Left lung (tissue), 10 donors: ENCODE data around the gene GPR35. TPM values are rescaled to one million over a fixed set of nuclear protein-coding genes. Genes with fewer than 3 reads are reported as not detected.

Experiments used
- ATAC-seq: fragments of 200-7000 bp; cut with Tn5 transposase; one replicate; pipeline ENCODE4 v1.9.1; 2020; ENCODE audit warnings: moderate library complexity
- DNase-seq, 4 donors: peaks; one replicate each; pipeline ENCODE4 v3.0.0-alpha.2; 2013 to 2020
- H3K27ac ChIP-seq, 2 donors: fragments of 200-600 bp; sonication (generic) in 1 of 2; one replicate each; pipeline versions ENCODE4 v1.5.0 to v1.8.0; 2020 to 2021
- H3K27me3 ChIP-seq, 2 donors: fragments of 200-600 bp; sonication (generic) in 1 of 2; one replicate each; pipeline versions ENCODE4 v1.5.0 to v1.8.0; 2020 to 2021
- H3K36me3 ChIP-seq, 2 donors: fragments of 200-600 bp; sonication (generic) in 1 of 2; one replicate each; pipeline versions ENCODE4 v1.5.0 to v1.8.0; 2020 to 2021
- H3K4me1 ChIP-seq, 2 donors: fragments of 200-600 bp; one replicate each; pipeline ENCODE4 v1.8.0; 2021
- H3K4me3 ChIP-seq, 2 donors: fragments of 200-600 bp; sonication (generic) in 1 of 2; one replicate each; pipeline versions ENCODE4 v1.5.0 to v1.8.0; 2020 to 2021; ENCODE audit warnings: mild to moderate bottlenecking in 1 of 2
- H3K9me3 ChIP-seq, 2 donors: fragments of 200-600 bp; sonication (generic) in 1 of 2; one replicate each; pipeline versions ENCODE4 v1.5.0 to v1.8.0; 2020 to 2021
- intact Hi-C, 2 donors: fragments of 100-400 bp; cut with DNase I; formaldehyde crosslinking; loops; one replicate each; pipeline versions ENCODE4 v1.11.2 to v1.14.2; 2022
- polyA plus RNA-seq, 6 donors: library from polyadenylated mRNA; unstranded; fragments of 120-200 nt; gene quantifications; one replicate each; pipeline ENCODE4 v1.2.1, GENCODE V29; 2013; ENCODE audit not compliant: insufficient read length in 6 of 6
- total RNA-seq, 2 donors: library from RNA; stranded (reverse); fragmentation: NEBNext Ultra II Directional; extraction: Animal tissue kit (Norgen Biotek cat#: 25700); gene quantifications; one replicate each; pipeline ENCODE4 v1.2.1, GENCODE V29; 2021
- TF ChIP-seq, protein P1 (sequence below), 2 donors: fragments of 200-600 bp; sonication (generic) in 1 of 2; IDR thresholded peaks; one replicate each; pipeline versions ENCODE4 v1.5.0 to v1.8.0; 2021; ENCODE audit warnings: antibody characterized with exemption in 2 of 2
- donor health status: DM: no; HTN: yes; CAD: no.
- donor health status: DM: no; HTN: no; CAD: no.

Gene GPR35
- total and polyA plus RNA-seq, 8 donors = 1.1 to 6.0 (median 2.7) TPM

DNA sequence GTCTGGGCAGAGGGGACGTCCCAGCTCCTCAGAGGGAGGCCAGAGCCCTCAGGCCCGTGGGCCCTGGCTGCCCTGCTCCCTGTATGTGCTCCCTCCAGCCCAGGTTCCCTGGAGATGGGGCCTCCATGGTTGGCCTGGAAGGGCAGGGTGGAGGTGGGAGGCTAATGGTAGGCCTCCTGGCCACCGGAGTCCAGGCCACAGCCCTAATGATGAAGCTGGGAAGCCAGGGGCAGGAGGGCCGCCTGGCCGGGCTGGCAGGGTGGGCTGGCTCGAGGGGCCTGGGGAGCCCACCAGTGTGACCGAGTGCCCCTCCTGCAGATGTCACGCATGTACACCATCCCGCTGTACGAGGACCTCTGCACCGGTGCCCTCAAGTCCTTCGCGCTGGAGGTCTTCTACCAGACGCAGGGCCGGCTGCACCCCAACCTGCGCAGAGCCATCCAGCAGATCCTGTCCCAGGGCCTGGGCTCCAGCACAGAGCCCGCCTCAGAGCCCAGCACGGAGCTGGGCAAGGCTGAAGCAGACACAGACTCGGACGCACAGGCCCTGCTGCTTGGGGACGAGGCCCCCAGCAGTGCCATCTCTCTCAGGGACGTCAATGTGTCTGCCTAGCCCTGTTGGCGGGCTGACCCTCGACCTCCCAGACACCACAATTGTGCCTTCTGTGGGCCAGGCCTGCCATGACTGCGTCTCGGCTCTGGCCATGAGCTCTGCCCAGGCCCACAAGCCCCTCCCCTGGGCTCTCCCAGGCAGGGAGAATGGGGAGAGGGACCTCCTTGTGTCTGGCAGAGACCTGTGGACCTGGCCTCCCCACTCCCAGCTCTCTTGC, 47.8 kb upstream of the GPR35 start:
- ATAC-seq = no peak
- Histone ChIP-seq H3K27me3 (no peaks in the 10 kb centered on the region), H3K9me3 (no peaks in the 10 kb centered on the region), H3K27ac (peak overlapping the region in 1 of 2 donors; percentile 85), H3K4me1 (peaks cover 20 to 39% of the 10 kb centered on the region in 2 donors), H3K4me3 (no peak overlapping the region), H3K36me3 (peaks cover 0 to 60% of the 10 kb centered on the region in 2 donors)
- TF ChIP-seq, protein P1, sequence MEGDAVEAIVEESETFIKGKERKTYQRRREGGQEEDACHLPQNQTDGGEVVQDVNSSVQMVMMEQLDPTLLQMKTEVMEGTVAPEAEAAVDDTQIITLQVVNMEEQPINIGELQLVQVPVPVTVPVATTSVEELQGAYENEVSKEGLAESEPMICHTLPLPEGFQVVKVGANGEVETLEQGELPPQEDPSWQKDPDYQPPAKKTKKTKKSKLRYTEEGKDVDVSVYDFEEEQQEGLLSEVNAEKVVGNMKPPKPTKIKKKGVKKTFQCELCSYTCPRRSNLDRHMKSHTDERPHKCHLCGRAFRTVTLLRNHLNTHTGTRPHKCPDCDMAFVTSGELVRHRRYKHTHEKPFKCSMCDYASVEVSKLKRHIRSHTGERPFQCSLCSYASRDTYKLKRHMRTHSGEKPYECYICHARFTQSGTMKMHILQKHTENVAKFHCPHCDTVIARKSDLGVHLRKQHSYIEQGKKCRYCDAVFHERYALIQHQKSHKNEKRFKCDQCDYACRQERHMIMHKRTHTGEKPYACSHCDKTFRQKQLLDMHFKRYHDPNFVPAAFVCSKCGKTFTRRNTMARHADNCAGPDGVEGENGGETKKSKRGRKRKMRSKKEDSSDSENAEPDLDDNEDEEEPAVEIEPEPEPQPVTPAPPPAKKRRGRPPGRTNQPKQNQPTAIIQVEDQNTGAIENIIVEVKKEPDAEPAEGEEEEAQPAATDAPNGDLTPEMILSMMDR (IDR thresholded peaks at IDR 0.05) = no peak
- intact Hi-C loops = no loop called here
- DNase-seq = peak in 1 of 4 donors; percentile 66

DNA sequence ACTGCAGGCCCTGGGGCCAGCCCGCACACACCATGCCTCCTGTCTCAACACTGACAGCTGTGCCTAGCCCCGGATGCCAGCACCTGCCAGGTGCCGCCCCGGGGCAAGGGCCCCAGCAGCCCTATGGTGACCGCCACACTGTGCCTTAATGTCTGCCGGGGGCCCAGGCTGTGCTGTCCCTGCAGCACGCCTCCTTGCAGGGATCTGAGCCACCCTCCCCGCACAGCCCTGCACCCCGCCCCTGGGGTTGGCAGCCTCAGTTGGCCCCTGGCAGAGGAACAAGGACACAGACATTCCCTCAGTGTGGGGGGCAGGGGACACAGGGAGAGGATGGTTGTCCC, 47.2 kb upstream of the GPR35 start:
- DNase-seq (no peak), ATAC-seq (no peak)
- Histone ChIP-seq H3K36me3 (peaks cover 0 to 55% of the 10 kb centered on the region in 2 donors), H3K4me1 (peaks cover 20 to 43% of the 10 kb centered on the region in 2 donors), H3K27me3 (no peaks in the 10 kb centered on the region), H3K27ac (peak overlapping the region in 1 of 2 donors; percentile 85), H3K9me3 (no peaks in the 10 kb centered on the region), H3K4me3 (no peak overlapping the region)
- intact Hi-C loops = no loop called here
- TF ChIP-seq, protein P1 (IDR thresholded peaks at IDR 0.05) = no peak

DNA sequence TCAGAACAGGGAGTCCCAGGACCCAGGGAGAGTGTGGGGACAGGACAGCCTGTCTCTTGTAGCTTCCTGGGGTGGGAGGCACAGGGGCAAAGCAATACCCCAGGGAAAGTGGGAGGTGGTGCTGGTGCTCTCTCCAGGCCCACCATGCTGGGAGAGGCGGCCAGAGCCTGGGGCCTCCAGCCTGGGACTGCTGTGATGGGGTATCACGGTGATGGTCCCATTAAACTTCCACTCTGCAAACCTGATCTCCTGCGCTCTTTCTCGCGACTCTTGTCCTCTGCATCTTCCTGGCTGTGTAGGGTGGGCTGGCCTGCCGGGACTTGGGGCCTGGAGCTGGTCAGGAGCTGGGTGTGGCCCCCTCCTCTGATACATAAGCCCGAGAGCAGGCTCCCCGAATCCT, 46.8 kb upstream of the GPR35 start:
- Histone ChIP-seq H3K36me3 (peaks cover 0 to 51% of the 10 kb centered on the region in 2 donors), H3K27ac (peak overlapping the region in 1 of 2 donors; percentile 85), H3K4me3 (no peak overlapping the region), H3K27me3 (no peaks in the 10 kb centered on the region), H3K9me3 (no peaks in the 10 kb centered on the region), H3K4me1 (peaks cover 20 to 44% of the 10 kb centered on the region in 2 donors)
- ATAC-seq (no peak), DNase-seq (no peak)
- TF ChIP-seq, protein P1 (IDR thresholded peaks at IDR 0.05) = no peak
- intact Hi-C loops = no loop called here

DNA sequence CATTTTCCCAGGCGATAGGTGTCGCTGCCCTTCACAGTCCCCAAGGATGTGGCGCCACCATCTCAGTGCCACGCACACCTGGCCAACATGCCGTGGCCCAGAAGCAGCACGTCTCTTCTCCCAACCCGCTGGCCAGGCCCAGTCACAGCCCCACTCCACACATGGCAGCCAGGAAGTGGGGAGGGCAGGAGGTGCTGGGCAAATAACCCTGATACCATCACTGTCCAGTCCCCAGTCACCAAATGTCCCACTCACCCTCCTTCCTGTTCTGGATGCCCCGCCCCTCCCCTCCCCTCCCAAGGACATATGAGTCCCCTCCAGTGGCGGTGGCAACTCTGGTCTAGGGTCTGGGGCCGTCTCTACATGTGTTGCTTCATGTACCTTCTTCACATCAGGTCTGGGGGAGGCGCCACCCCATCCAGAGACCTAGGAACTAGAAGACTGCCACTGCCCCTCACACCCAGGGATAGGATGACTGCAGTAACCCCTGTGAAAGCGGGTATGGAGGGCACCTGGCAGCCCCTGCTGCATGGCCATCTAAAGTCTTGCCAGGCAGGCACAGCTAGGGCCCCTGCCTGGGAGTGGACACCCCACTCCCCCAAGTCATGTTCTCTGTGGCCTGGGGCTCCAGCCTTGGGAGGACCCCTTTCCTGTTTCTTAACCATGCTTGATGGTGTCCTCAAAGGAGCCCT, 46.1 kb upstream of the GPR35 start:
- Histone ChIP-seq H3K27me3 (no peaks in the 10 kb centered on the region), H3K27ac (peak overlapping the region; percentile 83 to 85), H3K9me3 (no peaks in the 10 kb centered on the region), H3K4me3 (no peak overlapping the region), H3K36me3 (peaks cover 0 to 43% of the 10 kb centered on the region in 2 donors), H3K4me1 (peaks cover 20 to 52% of the 10 kb centered on the region in 2 donors)
- TF ChIP-seq, protein P1 (IDR thresholded peaks at IDR 0.05) = no peak
- DNase-seq (peak in 1 of 4 donors; percentile 66), ATAC-seq (no peak)
- intact Hi-C loops = no loop called here
